ENCODE measurements around the gene NADSYN1.

DNA sequence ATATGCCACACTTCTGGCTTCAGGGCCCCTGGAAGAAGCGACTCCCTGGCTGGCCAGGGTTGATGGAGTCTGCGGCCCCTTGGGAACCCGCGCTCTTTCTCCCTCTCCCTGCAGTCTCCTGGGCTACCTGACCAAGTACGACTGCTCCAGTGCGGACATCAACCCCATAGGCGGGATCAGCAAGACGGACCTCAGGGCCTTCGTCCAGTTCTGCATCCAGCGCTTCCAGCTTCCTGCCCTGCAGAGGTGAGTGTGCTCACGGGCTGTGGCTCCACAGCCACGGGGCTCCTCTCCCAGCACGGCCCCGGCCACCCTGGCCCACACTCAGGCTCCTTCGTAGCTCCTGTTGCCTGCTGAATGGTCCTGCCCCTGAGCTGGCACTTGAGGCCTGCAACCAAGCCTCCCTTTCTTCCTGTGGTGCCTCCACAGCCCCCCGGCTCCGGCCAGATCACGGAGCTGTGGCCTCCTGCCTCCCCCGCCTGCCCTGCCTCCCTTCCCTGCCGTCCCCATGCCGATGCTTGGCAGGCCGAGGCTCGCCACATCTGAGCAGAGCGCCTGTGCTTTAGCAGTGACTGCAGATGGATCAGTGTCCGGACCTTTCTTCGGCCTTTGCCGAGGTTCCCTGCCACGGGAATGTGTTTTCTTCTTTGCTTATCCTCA is 37.9 kb downstream of the NADSYN1 start:
- TF ChIP-seq EZH2phosphoT487 (IDR thresholded peaks at IDR 0.05; ENCODE audit: insufficient read depth, low read depth) (no peak), EZH2 (IDR thresholded peaks at IDR 0.05; ENCODE audit: insufficient read depth, poor library complexity, severe bottlenecking) (no peak)
